HG02571 (cell line): ENCODE results near the gene TGFBR2.
A peak's percentile ranks its signal among the peaks of the same experiment; 100 is the strongest.

Experiments
- ATAC-seq: cut with Tn5 transposase; IDR thresholded peaks from one replicate; pipeline ENCODE4 v1.9.1; 2021; ENCODE audit warnings: mild to moderate bottlenecking, moderate library complexity; ENCODE audit not compliant: unreplicated experiment

Gene TGFBR2

GRCh38 chr3:30688776-30689641 lies 82.6 kb downstream of the TGFBR2 start:
- no peak for ATAC-seq

- ATAC-seq, result no peak
These were observed 83.8 kb downstream of the TGFBR2 start for GRCh38 chr3:30690199-30690598.

GRCh38 chr3:30691249-30691880 lies 85.0 kb downstream of the TGFBR2 start:
- ATAC-seq, result no peak

GRCh38 chr3:30691944-30692343 lies 85.5 kb downstream of the TGFBR2 start:
- ATAC-seq, result no peak

- no peak for ATAC-seq
These were observed 86.2 kb downstream of the TGFBR2 start for GRCh38 chr3:30692498-30693130.

- ATAC-seq, result peak; percentile 92
These were observed 87.2 kb downstream of the TGFBR2 start for GRCh38 chr3:30693470-30694120.

DNA sequence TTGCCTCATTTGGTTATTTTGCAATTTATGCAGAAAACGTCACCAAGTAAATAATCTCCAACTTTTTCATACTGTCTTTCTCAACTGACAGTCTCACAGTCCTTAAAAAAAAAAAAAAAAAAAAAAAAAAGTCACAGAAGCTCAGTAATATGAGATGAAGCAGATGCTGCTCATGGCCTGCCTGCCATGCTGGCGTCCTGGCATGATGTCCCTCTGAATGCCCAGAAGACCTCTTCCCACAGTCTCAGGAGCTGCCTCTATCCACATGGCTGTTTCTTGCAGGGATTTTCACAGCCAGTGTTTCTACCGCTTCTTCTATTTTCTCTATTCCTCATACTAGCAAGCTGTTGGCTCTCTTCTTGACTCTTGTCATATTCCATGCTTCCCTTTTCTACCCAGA lies 87.7 kb downstream of the TGFBR2 start:
- no peak for ATAC-seq

GRCh38 chr3:30694668-30695067 lies 88.3 kb downstream of the TGFBR2 start:
- no peak for ATAC-seq

DNA sequence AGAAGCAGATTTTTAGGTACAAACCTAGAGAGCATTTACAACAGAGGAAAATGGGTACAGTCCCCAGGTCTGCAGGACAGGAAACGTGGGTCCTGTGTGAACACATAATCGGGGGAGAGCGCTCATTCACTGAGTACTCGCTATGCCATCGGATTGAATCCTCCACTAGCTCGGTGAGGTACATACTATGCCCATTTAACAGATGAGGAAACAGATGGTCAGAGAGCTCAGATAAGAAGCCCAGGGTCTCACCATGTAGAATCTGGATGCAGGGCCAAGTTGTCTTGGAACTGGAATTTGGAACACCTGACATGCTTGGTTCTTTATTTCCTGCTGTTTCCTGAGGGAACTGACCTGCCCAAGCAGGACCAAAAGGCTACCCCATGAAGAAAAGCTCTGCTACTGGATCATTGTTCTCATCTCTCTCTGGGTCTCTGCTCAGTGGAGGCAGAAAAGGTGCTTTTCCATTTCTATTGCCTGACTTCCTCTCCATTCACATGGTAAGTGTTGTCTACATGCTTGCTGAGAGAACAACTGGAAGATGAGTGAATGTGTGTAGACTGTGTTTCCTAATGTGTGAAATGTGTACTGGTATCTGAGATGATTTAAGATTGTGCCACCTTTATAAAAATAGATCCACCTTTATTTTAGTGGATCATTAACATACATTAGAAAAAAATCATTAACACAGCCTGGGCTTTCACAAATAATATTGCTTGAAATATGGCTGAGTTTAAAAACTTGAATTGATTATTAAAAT lies 89.1 kb downstream of the TGFBR2 start:
- ATAC-seq, result no peak

DNA sequence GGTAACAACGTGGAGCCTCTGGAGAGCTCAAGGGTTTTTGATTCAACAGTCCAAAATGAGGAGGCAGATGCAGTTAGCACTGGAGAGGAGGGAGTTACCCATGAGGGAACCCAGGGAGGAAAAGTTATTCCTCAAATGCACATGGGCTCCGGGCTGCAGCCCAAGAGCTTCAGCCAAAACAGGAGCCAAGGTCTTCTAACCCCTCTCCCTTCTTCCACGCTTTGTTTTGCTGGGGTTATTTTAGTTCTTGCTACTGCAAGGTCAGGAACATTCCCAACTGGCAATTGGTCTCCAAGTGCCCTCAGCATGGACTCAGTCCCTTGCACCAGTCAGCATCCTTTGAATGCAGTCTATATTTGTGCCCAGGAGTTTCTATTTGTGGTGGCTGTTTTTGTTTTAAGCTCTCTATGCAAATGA lies 90.0 kb downstream of the TGFBR2 start:
- no peak for ATAC-seq

DNA sequence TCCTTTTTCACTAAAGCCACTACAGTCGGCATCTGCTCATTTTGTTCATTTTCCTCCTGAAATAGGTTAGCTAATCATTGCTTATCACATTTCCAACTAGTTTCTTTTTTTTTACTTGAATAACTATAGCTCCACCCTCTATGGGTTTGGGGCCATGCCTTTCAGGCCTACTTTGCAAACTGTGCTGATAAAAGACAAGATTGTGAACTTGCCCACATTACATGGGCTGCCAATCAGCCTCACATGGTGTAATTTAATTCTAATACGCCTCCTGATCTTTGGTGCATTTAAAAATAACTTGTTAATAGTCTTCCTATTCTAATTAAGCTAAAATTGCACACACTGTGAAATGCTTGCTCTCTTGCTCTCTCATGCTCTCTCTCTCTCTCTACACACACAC lies 90.5 kb downstream of the TGFBR2 start:
- ATAC-seq, result no peak

GRCh38 chr3:30698549-30698948 lies 92.1 kb downstream of the TGFBR2 start:
- ATAC-seq, result no peak

- ATAC-seq, result no peak
These were observed 93.5 kb downstream of the TGFBR2 start for GRCh38 chr3:30699927-30700326.

DNA sequence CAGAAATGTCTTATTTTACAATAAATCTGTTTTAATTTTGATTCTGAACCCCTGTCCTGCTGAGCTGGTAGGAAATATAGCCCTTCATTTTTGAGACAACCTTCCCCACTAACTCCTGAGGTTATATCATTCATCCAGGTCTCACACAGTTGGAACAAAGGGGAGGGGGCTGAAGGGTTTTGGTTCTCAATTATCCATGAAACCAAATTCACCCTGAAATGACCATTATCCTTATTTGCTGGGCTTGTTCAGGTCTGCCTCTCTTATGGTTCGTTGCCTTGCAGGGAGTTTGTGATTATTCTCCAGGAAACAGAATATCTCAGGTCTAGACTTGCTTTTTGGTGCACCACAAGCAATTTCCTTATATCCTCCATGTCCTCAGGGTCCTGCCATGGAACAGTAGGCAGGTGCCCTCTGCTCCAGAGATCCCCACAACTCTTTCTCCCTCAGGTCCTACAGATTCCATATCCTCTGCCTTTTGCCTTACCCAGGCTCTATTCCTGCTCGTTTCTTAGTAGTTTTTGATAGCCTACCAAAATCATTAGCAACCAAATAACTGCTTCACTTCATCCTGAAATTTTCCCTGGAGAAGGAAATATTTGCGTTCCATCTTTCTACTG lies 94.4 kb downstream of the TGFBR2 start:
- ATAC-seq, result no peak

- no peak for ATAC-seq
These were observed 95.8 kb downstream of the TGFBR2 start for GRCh38 chr3:30702038-30702827.

- ATAC-seq, result no peak
These were observed 96.5 kb downstream of the TGFBR2 start for GRCh38 chr3:30702828-30703397.

- ATAC-seq, result no peak
These were observed 98.8 kb downstream of the TGFBR2 start for GRCh38 chr3:30704931-30705890.

DNA sequence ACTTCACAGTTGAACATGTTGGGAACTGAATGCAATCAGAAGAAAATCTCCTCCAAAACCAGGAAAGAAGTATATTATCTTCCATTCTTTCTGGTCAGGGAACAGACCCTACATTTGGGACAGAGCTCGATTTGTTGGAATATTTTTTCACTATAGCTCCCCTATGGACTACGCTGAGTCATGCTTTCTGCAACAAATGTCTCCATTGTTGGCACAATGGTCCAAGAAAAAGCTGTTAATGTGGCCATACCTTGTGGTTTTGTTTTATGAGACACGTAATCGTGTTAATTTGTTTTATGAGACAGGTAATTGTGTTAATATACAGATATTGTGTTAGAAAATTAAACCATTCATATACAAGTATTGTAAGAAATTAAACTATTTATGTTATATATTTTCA lies 101.4 kb downstream of the TGFBR2 start:
- no peak for ATAC-seq
